Measurements from ENCODE around the gene RPS14.
"Not testable (repeated sequence)": the region's sequence is repeated elsewhere in the genome, so short reads cannot be mapped to it uniquely, and the experiment has no call there.

RPS14 gene

GRCh38 chr5:150413902-150414790 is 35.4 kb downstream of the RPS14 start:
- in situ Hi-C loops (cut with MboI; ENCODE audit: low sequenced_read_pairs), result not testable (repeated sequence)

- in situ Hi-C loops (cut with MboI; ENCODE audit: low sequenced_read_pairs), result no loop called here
These were observed 36.2 kb downstream of the RPS14 start for GRCh38 chr5:150413176-150413901.

- in situ Hi-C loops (cut with MboI; ENCODE audit: low sequenced_read_pairs), result no loop called here
These were observed 37.0 kb downstream of the RPS14 start, which contains the start of gene CD74 for GRCh38 chr5:150412319-150413175. CD74 (minus strand) TSS chr5:150412910; CDS start chr5:150412749, 161 bp downstream.

GRCh38 chr5:150411245-150411979 is 38.1 kb downstream of the RPS14 start:
- in situ Hi-C loops (cut with MboI; ENCODE audit: low sequenced_read_pairs), result no loop called here

- in situ Hi-C loops (cut with MboI; ENCODE audit: low sequenced_read_pairs), result no loop called here
These were observed 38.9 kb downstream of the RPS14 start for GRCh38 chr5:150410524-150411244.

- in situ Hi-C loops (cut with MboI; ENCODE audit: low sequenced_read_pairs), result no loop called here
These were observed 39.7 kb downstream of the RPS14 start for GRCh38 chr5:150409638-150410523.

- in situ Hi-C loops (cut with MboI; ENCODE audit: low sequenced_read_pairs), result no loop called here
These were observed 41.2 kb downstream of the RPS14 start for GRCh38 chr5:150408231-150408943.

GRCh38 chr5:150407096-150407720 is 42.3 kb downstream of the RPS14 start:
- in situ Hi-C loops (cut with MboI; ENCODE audit: low sequenced_read_pairs), result no loop called here

- in situ Hi-C loops (cut with MboI; ENCODE audit: low sequenced_read_pairs), result no loop called here
These were observed 42.8 kb downstream of the RPS14 start for GRCh38 chr5:150406723-150407095.

- in situ Hi-C loops (cut with MboI; ENCODE audit: low sequenced_read_pairs), result no loop called here
These were observed 43.3 kb downstream of the RPS14 start for GRCh38 chr5:150406103-150406722.

GRCh38 chr5:150404941-150405816 is 44.4 kb downstream of the RPS14 start:
- in situ Hi-C loops (cut with MboI; ENCODE audit: low sequenced_read_pairs), result no loop called here

GRCh38 chr5:150404535-150404934 is 45.0 kb downstream of the RPS14 start:
- in situ Hi-C loops (cut with MboI; ENCODE audit: low sequenced_read_pairs), result no loop called here

GRCh38 chr5:150404121-150404520 is 45.4 kb downstream of the RPS14 start:
- in situ Hi-C loops (cut with MboI; ENCODE audit: low sequenced_read_pairs), result no loop called here

- in situ Hi-C loops (cut with MboI; ENCODE audit: low sequenced_read_pairs), result no loop called here
These were observed 46.6 kb downstream of the RPS14 start for GRCh38 chr5:150402901-150403342.

GRCh38 chr5:150402229-150402773 is 47.2 kb downstream of the RPS14 start:
- in situ Hi-C loops (cut with MboI; ENCODE audit: low sequenced_read_pairs), result no loop called here
